Right ventricle myocardium superior (tissue), 1 donor: Measurements from ENCODE around the gene SPOCK3. TPM values are rescaled to one million over a fixed set of nuclear protein-coding genes. Genes with fewer than 3 reads are reported as not detected.
"Not testable (repeated sequence)": the region's sequence is repeated elsewhere in the genome, so short reads cannot be mapped to it uniquely, and the experiment has no call there.

ENCODE experiments used
- ATAC-seq: fragments of 200-7000 bp; cut with Tn5 transposase; one replicate; pipeline ENCODE4 v1.9.1; 2020; ENCODE audit warnings: mild to moderate bottlenecking; ENCODE audit not compliant: poor library complexity
- DNase-seq: peaks from one replicate; pipeline ENCODE4 v3.0.0-alpha.2; 2020
- intact Hi-C: fragments of 100-400 bp; cut with DNase I; formaldehyde crosslinking; loops from one replicate; pipeline ENCODE4 v1.11.2; 2022
- total RNA-seq: library from RNA; stranded (reverse); fragmentation: NEBNext Ultra II Directional; extraction: Animal tissue kit (Norgen Biotek cat#: 25700); gene quantifications from one replicate; pipeline ENCODE4 v1.2.1, GENCODE V29; 2021
- donor health status: DM: no; HTN: yes; CAD: no; lungs with severe emphysema.

Gene SPOCK3
- total RNA-seq, 1 donor from 2014 or later: not detected

DNA sequence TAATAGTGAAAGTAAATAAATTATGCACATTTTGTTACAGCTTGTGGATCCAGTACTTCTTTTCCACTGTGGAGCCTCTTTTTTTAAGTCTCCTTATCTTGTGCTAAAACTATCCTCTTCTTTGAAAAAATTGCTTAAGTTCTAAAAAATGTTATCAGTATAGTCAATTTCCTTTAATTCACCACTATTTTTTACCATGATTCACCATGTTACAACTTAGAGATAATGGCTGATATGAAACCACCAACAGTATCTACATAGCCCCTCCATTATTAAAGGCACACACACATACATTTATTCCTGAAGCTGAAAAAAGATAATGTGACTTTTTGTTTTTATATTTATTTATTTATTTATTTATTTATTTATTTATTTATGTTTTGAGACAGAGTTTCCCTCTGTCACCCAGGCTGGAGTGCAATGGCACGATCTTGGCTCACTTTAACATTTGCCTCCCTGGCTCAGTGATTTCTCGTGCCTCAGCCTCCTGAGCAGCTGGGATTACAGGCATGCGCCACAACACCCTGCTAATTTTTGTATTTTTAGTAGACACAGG, 243.2 kb downstream of the SPOCK3 start:
- DNase-seq: no peak
- ATAC-seq: no peak
- intact Hi-C loops: no loop called here

DNA sequence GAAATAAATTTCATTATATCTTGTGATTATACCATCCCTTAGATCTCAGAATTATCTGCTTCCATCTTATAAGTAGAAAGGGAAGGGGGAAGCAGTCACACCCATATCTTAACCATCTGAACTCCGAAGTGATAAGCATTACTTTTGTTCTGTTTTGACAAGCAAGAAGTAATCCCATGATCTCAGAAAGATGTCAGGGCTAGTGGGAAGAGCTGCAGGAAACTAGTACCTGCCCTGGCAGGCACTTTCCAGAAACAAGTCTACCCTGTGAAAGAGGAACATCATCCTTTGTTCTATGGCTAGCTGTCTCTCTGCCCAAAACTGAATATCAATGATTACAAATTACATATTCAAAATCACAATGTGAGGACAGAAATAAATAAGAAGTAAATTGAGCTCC, 244.4 kb downstream of the SPOCK3 start:
- intact Hi-C loops: no loop called here
- ATAC-seq: no peak

DNA sequence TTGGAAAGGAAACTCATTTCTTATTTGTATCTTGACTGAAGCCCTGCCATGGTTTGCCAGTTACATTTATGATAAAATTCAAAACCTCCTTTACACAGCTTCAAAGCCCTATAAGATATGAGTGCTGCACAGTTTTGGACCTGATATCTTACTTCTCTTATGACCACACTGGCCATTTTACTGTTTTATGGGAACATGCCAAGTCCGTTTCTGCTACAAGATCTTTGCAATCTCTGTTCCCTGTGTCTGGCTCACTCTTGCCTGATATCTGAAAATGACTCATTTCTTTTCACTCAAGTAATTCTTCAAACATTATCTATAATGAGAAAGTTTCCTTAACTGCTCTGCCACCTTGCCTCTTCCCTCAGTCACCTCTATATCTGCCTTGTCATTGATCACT, 247.3 kb downstream of the SPOCK3 start:
- ATAC-seq: no peak
- DNase-seq: no peak
- intact Hi-C loops: no loop called here

More for the DNA sequence above, 244.4 kb downstream of the SPOCK3 start:
- DNase-seq: no peak

DNA sequence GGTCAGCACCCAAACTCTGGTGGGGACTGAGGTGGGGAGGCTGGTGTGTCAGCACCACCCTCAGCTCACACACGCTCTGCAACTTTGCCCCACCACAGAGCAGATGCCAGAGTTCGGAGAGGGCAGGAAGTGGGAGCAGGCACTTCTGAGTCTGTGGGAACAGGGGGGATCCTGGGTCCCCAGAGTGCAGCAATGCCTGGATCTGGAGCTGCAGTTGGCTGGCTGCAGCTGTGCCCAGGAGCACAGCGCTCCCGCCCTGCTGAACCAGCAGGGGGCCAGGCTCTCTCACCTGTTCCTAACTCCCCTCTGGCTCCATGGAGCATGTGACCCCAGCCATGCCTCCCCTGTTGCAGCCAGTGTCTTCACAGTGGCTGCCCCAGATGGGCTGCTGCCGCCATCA, 252.4 kb downstream of the SPOCK3 start:
- DNase-seq: no peak
- ATAC-seq: no peak
- intact Hi-C loops: no loop called here

DNA sequence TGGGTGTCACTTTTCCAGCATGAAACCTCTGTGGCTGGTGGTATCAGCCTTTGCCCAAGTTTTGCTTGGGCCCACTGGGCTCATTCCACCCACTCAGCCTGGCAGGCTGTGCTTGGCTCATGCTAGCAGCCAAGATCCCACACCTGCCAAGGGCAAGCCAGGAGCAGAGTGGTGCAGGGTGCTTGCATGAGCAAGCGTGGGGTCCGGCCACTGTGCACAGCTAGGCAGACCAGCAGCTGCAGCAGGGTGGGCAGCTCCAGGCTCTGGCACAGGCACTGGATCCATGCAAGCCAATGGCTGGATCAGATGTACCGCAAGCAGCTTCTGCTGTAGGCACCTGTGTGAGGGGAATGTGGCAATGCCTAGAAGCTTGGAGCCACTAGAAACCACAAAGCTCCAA, 253.9 kb downstream of the SPOCK3 start:
- ATAC-seq (no peak), DNase-seq (no peak)
- intact Hi-C loops: no loop called here

DNA sequence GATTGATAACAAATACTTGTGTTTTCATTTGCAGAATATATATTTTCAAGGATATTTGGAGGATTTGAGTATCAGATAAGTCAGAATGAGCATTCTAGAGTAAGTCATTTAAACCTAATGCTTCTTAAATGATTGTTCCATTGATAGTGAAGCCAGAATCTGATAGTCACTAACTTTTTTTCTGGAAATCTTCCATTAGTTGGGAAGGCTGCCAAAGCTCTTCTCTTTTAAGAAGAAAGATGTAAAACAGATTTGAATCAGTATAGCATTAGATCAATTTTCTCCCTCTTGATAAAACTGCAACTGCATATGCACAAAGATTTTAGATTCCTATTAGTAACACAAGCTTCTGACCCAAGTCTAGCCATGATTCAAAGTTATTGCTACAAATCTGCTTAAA, 256.7 kb downstream of the SPOCK3 start:
- ATAC-seq (no peak), DNase-seq (no peak)
- intact Hi-C loops: no loop called here

DNA sequence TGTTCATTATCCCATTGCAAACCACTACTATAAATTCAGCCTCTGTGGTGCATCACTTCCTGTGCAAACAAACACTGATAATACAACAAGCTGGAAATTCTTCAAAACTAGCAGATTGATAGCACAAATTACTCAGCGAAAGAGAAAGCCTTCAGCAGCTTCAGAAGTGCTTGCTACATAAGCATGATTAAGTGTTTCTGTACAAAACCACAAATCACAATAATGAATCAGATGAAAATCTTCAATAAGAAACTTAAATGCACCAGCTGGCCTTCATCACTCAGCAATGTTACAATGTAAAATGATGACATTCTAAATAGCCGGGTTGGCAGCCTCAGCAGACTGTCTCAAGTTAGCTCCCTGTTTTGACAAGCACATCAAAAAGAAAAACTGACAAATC, 262.2 kb downstream of the SPOCK3 start:
- ATAC-seq: no peak

DNA sequence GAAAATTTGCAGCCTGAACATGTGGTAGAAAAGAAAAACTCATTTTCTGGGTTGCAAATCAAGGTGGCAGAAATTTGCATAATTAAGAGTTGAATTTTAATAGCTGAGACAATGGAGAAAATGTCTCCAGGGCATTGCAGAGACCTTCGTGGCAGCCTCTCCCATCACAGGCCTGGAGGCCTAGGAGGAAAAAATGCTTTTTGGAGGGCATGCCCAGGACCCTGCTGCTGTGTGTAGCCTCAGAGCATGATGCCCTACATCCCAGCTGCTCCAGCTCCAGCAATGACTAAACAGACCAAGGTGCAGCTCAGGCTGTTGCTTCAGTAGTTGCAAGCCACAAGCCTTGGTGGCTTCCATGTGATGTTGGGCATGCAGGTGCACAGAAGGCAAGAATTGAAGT, 266.1 kb downstream of the SPOCK3 start:
- intact Hi-C loops, DNase-seq, ATAC-seq: not testable (repeated sequence)

More for the DNA sequence above, 262.2 kb downstream of the SPOCK3 start:
- DNase-seq: no peak
- intact Hi-C loops: no loop called here

DNA sequence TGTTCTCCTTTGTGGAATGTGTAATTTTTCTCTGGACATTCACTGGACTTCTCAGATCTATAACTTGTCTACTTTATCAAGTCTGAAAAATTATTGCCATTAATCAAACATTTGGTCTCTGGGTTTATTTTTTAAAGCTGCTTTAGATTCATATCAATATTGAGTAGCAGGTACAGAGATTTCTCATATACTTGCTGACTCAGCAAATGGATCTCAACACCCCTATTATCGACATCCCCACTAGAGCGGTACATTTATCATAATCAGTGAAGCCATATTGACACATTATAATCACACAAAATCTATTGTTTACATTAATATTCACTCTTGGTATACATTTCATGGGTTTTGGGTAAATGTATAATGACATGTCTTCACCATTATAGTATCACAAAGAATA, 268.7 kb downstream of the SPOCK3 start:
- ATAC-seq (no peak), DNase-seq (no peak)
- intact Hi-C loops: no loop called here

DNA sequence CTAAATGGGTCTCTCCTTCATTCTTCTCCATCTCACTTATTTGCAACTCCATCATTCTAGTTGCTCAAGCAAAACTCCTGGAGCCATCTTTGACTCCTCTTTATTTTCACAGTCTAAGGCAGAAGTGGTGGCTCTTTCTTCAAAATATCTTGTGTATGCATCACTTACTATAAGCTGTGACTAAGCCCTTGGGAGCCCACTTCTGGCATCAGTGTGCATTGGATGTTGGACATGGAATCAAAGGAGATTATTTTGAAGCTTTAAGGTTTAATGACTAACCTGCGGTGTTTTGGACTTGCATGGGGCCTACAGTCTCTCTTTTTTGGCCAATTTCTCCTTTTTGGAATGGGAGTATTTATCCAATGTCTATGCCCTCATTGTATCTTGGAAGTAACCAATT, 276.8 kb downstream of the SPOCK3 start:
- DNase-seq: no peak
- intact Hi-C loops: no loop called here
- ATAC-seq: no peak

DNA sequence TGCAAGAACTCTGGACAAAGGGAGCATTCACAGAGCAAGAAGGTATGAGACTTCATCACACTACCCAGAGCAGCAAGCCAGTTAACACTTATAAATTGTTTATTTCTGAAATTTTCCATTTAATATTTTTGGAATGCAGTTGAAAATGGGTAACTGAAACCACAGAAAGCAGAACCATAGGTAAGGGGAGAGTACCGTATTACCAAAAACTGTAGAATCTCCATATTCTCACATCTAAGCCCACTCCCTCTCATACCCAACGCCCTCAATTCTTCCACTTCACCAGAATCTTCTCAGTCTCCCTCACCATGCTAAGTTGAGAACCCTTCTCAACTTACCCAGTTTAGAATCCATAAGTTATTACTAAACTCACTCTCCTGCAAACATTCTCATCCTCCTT, 277.8 kb downstream of the SPOCK3 start:
- DNase-seq (no peak), ATAC-seq (no peak)
- intact Hi-C loops: no loop called here

DNA sequence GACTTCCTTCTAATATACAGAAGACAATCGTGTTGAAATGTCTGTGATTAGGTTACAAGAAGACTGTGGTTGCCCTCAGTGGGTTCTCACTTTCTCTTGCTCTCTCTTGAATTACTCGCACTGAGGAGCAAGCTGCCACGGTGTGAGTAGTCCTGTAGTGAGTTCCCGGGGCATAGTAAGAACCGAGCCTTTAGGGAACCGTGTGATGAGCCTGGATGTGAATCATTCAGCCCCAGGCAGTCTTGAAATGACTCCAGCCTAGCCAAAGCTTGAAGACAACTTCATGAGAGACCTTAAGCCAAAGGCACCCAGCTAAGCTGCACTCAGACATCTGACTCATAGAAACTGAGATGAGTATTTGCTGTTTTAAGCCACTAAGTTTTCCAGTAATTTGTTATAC, 292.7 kb downstream of the SPOCK3 start:
- ATAC-seq (no peak), DNase-seq (no peak)
- intact Hi-C loops: no loop called here

DNA sequence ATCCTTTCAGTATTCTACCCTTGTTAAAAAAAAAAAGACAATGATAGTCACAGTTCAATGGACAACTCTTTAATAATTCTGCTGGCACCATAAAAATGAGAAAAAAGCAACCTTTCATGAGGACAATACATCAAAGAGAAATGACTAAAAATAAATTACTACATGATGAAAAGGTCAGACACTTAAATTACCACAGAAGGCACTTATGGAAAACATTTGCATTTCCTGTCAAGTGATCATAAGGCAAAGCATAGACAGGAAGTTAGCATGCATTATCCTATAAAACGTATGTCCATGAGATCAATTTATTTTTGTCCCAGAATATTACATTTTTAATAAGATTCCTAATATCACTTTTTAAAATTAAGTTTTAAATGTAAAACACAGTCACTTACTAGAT, 303.8 kb downstream of the SPOCK3 start:
- no peak for ATAC-seq
- DNase-seq: no peak
- intact Hi-C loops: no loop called here

DNA sequence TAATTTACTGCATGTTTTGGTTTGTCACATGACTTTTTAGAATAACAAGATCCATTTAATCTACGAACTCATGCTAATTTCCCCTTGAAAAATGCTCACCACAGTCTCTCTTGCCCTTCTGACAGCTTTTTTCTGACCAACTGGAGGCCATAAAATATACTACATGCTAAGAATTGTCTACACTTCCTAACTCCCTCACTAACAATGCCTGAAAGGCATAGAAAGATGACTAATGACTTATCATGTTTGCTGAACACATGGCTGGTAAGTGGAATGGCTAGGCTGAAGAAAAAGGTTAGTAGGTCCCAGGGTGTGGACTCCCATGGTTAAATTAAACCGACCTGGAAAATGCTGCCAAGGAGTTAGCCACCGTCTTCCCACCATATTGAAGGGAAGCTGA, 309.9 kb downstream of the SPOCK3 start:
- DNase-seq (no peak), ATAC-seq (no peak)
- intact Hi-C loops: no loop called here

DNA sequence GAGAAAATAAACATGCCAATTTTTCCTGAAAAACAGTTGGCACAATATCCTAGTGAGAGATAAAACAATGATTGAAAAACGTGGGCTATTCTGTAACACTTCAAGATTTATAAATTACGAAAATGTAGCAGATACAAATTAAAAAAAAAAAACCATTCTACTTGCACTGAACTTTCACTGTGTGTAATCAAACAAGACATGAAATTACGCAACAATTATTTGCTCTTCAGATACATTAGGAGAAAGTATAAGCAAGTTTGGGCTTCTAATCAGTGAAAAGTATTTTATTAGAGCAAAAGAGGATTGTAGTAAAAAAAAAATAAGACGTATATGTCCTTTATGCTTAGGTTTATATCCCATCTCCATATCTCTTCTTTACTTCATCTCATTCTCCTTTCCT, 320.4 kb downstream of the SPOCK3 start:
- intact Hi-C loops: no loop called here
- no peak for ATAC-seq
- no peak for DNase-seq

DNA sequence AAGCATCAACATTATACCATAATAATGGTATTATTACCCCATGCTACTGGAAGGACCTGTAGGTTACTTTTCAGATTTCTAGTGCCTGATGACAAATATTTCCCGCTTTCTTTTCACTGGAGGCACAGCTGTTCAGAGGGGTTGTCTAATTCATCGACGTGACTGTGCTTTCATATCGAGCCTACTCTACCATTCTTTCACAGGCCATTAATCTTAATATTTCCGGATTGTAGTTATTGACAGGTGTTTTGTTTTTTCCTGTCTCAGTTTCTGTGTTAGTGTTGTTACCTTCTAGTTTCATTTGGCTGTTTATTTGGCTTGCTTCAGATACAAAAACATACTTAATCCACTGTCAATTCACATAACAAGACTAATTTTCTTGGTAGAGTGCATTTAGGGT, 330.9 kb downstream of the SPOCK3 start:
- ATAC-seq (no peak), DNase-seq (no peak)
- intact Hi-C loops: no loop called here

DNA sequence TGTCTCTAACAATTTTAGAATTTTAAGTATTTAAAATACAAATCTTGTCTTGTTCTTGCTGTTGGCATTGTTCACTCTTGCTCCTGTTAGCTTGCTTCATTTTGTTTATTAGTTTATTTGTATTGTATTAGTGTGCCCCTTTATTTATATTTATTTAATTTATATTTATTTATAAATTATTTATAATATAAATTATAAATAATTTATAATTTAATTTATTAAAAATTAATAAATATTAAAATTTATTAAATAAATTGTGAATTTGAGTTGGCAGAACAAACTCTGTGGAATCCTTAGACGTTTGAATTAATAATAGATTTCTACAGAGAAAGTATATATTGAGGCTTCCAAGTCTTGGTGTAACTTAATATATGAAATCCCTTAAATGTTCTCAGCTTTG, 331.4 kb downstream of the SPOCK3 start:
- intact Hi-C loops: no loop called here
- no peak for DNase-seq
- no peak for ATAC-seq

DNA sequence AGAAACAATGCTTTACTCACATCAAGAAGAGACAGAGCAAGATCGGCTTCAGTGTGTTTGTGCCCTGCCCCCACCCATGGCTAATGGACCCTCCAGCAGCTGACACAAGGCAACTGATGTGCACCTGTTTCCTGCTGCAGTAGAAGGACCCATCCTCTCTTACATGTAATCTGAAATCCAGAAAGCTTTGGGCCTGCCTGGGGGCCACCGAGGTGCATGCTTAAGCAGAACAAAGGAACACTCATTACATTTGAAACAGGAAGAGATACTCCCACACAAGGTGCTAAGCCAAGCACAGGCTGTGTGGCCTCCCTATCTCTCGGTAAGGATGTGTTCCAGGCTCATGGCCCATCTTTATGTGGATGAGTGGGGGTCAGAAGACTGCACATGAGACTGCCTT, 338.0 kb downstream of the SPOCK3 start:
- intact Hi-C loops: no loop called here
- ATAC-seq (no peak), DNase-seq (no peak)

DNA sequence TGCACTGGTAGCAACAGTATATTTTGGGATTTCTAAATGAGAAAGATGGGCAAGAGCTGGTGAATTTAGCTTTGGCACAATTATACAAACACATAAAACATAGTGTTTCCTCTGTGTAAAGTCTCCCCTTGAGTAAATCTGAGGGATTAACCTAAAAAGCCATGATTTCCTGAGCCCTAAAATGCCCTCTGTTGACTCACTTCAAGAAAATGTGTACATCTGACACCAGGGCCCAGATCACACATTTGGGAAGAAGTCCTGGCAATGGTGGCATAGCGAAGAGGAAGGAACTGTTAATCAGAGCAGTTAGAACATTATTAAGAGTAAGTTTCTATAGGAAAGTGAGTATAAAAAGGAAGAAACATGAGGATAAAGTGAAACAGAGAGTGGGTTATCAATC, 338.5 kb downstream of the SPOCK3 start:
- no peak for DNase-seq
- ATAC-seq: no peak
- intact Hi-C loops: no loop called here

DNA sequence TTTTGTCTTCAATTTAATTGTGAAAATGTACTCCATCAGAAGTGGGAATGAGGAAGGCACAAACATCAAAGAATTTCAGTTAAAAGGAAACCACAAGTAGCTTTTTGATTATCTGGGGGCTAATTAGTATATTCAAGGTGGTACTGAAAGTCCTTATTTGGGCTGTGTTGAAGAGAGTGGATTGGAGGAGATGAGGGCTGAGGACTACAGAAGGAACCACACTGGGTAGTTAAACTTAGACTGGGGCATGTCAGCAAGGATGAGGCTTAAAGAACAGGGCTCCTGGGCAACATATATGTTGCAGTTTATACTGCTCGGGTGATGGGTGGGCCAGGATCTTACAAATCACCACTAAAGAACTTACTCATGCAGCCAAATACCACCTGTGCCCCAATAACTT, 346.8 kb downstream of the SPOCK3 start:
- no peak for ATAC-seq
- intact Hi-C loops: no loop called here

DNA sequence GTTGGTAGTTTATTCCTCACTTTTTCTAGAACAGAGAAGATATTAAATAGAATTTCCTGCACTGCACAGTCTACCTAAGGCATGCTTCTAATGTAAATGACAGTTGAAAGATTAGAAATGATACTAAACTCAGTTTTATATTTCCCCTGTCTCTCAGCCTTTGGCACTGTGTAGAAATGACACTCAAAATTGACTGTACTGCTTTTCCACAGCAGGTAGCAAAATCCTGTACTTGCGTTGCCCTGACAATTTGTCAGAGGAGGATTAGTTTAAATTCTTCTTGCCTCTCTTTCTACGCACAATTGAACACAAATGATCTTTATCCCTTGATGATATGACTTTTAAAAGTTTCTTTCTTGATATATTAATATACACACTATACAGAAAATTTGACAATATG, 347.6 kb downstream of the SPOCK3 start:
- no peak for ATAC-seq
- no peak for DNase-seq
- intact Hi-C loops: no loop called here

More for the DNA sequence above, 346.8 kb downstream of the SPOCK3 start:
- no peak for DNase-seq
